Hepatocyte (in vitro differentiated cells): Measurements from ENCODE around the gene TTC32. TPM values are rescaled to one million over a fixed set of nuclear protein-coding genes. Genes with fewer than 3 reads are reported as not detected.

Experiments
- DNase-seq: peaks from one replicate; pipeline ENCODE4 v3.0.0-alpha.2; 2016; ENCODE audit warnings: low spot score
- H2AFZ ChIP-seq: fragments of 200-600 bp; sonication (generic); 2 replicates; pipeline ENCODE4 v1.6.0; 2016; ENCODE audit warnings: antibody characterized with exemption, mild to moderate bottlenecking
- H3K27ac ChIP-seq: fragments of 200-600 bp; sonication (generic); 2 replicates; pipeline ENCODE4 v1.5.1; 2016; ENCODE audit warnings: mild to moderate bottlenecking
- H3K27me3 ChIP-seq: fragments of 200-600 bp; sonication (generic); 2 replicates; pipeline ENCODE4 v1.6.1; 2016
- H3K36me3 ChIP-seq: fragments of 200-600 bp; sonication (generic); replicated peaks from 2 replicates; pipeline ENCODE4 v1.5.1; 2016; ENCODE audit warnings: low read depth; ENCODE audit not compliant: insufficient read depth
- H3K4me1 ChIP-seq: fragments of 200-600 bp; sonication (generic); 2 replicates; pipeline ENCODE4 v1.5.1; 2016; ENCODE audit warnings: mild to moderate bottlenecking, moderate library complexity; ENCODE audit not compliant: insufficient read depth
- H3K4me2 ChIP-seq: fragments of 200-600 bp; sonication (generic); 2 replicates; pipeline ENCODE4 v1.6.0; 2016
- H3K4me3 ChIP-seq: fragments of 200-600 bp; sonication (generic); 2 replicates; pipeline ENCODE4 v1.5.1; 2016; ENCODE audit warnings: mild to moderate bottlenecking
- H3K79me2 ChIP-seq: fragments of 200-600 bp; sonication (generic); 2 replicates; pipeline ENCODE4 v1.6.0; 2017; ENCODE audit warnings: mild to moderate bottlenecking
- H3K9me2 ChIP-seq: fragments of 200-600 bp; sonication (generic); replicated peaks from 2 replicates; pipeline ENCODE4 v1.6.0; 2017; ENCODE audit warnings: mild to moderate bottlenecking; ENCODE audit not compliant: insufficient read depth
- H3K9me3 ChIP-seq: fragments of 200-600 bp; sonication (generic); 2 replicates; pipeline ENCODE4 v1.5.1; 2016; ENCODE audit warnings: low read depth, mild to moderate bottlenecking
- H4K20me1 ChIP-seq: fragments of 200-600 bp; sonication (generic); 2 replicates; pipeline ENCODE4 v1.6.0; 2016; ENCODE audit warnings: mild to moderate bottlenecking; ENCODE audit not compliant: insufficient read depth, poor library complexity, severe bottlenecking
- CTCF ChIP-seq: fragments of 200-600 bp; sonication (generic); IDR thresholded peaks from 2 replicates; pipeline ENCODE4 v1.5.1; 2016; ENCODE audit warnings: antibody characterized with exemption, mild to moderate bottlenecking; ENCODE audit not compliant: poor library complexity
- EZH2 ChIP-seq: fragments of 200-600 bp; sonication (generic); IDR thresholded peaks from 2 replicates; pipeline ENCODE4 v1.6.1; 2016; ENCODE audit warnings: antibody characterized with exemption, mild to moderate bottlenecking, borderline replicate concordance
- EZH2phosphoT487 ChIP-seq: fragments of 200-600 bp; sonication (generic); IDR thresholded peaks from one replicate; pipeline ENCODE4 v1.6.1; 2018; ENCODE audit warnings: antibody characterized with exemption, mild to moderate bottlenecking, low read depth, moderate library complexity; ENCODE audit not compliant: unreplicated experiment, severe bottlenecking
- WGBS: methylation state at CpG from one replicate; pipeline ENCODE4 v1.1.6; 2016; ENCODE audit warnings: low lambda C conversion rate; ENCODE audit errors: missing lambda C conversion rate; 5-methylcytosine and 5-hydroxymethylcytosine counted together
- polyA plus RNA-seq: library from polyadenylated mRNA; unstranded; fragments of >200 nt; fragmentation: Nextera tagmentation; extraction: Ambion mirVana; gene quantifications from 2 replicates; pipeline ENCODE4 v1.2.1, GENCODE V29; 2016
- total RNA-seq: library from RNA; depleted of rRNA; stranded (reverse); fragments of >200 nt; gene quantifications from 2 replicates; pipeline ENCODE4 v1.2.3, GENCODE V29; 2014

The TTC32 gene
- total and polyA plus RNA-seq, 2 experiments from 2014 or later = 18.4 to 22.4 TPM

- no peaks in the 10 kb centered on the region for H3K4me1 ChIP-seq
- H3K4me3 ChIP-seq = no peak overlapping the region
- H3K27me3 ChIP-seq = no peaks in the 10 kb centered on the region
- no peaks in the 10 kb centered on the region for H3K9me2 ChIP-seq
- TF ChIP-seq EZH2phosphoT487 (no peak), CTCF (no peak), EZH2 (no peak)
- WGBS = 93% methylated on average over 3 of the region's 3 CpGs
- DNase-seq = no peak
- no peaks in the 10 kb centered on the region for H3K36me3 ChIP-seq
- no peak overlapping the region for H2AFZ ChIP-seq
- no peaks in the 10 kb centered on the region for H3K9me3 ChIP-seq
- H4K20me1 ChIP-seq = no peaks in the 10 kb centered on the region
- H3K27ac ChIP-seq = no peak overlapping the region
- H3K4me2 ChIP-seq = no peak overlapping the region
- no peaks in the 10 kb centered on the region for H3K79me2 ChIP-seq
Measured at GRCh38 chr2:19879120-19879519, 22.7 kb downstream of the TTC32 start.

- H3K4me2 ChIP-seq = no peak overlapping the region
- DNase-seq = no peak
- H3K4me1 ChIP-seq = no peaks in the 10 kb centered on the region
- H3K4me3 ChIP-seq = no peak overlapping the region
- no peaks in the 10 kb centered on the region for H3K9me2 ChIP-seq
- no peak overlapping the region for H2AFZ ChIP-seq
- no peak for TF ChIP-seq CTCF
- H3K36me3 ChIP-seq = no peaks in the 10 kb centered on the region
- H4K20me1 ChIP-seq = no peaks in the 10 kb centered on the region
- WGBS = 98% methylated on average over 11 of the region's 12 CpGs
- H3K9me3 ChIP-seq = no peaks in the 10 kb centered on the region
- no peaks in the 10 kb centered on the region for H3K27me3 ChIP-seq
- H3K79me2 ChIP-seq = no peaks in the 10 kb centered on the region
- H3K27ac ChIP-seq = no peak overlapping the region
Measured at GRCh38 chr2:19878268-19879046, 23.3 kb downstream of the TTC32 start.

- TF ChIP-seq EZH2 (no peak), EZH2phosphoT487 (no peak), CTCF (no peak)
- no peaks in the 10 kb centered on the region for H3K9me3 ChIP-seq
- 40% methylated on average over 4 of the region's 4 CpGs for WGBS
- no peaks in the 10 kb centered on the region for H3K36me3 ChIP-seq
- no peaks in the 10 kb centered on the region for H3K79me2 ChIP-seq
- no peaks in the 10 kb centered on the region for H3K4me1 ChIP-seq
- no peak overlapping the region for H3K4me2 ChIP-seq
- no peaks in the 10 kb centered on the region for H3K9me2 ChIP-seq
- H2AFZ ChIP-seq = no peak overlapping the region
- no peak for DNase-seq
- H3K27ac ChIP-seq = no peak overlapping the region
- no peaks in the 10 kb centered on the region for H3K27me3 ChIP-seq
- no peak overlapping the region for H3K4me3 ChIP-seq
- no peaks in the 10 kb centered on the region for H4K20me1 ChIP-seq
Measured at GRCh38 chr2:19876751-19877150, 25.0 kb downstream of the TTC32 start.
